GM21737 (cell line): Measurements from ENCODE around the gene ACAP3.
"Not testable (repeated sequence)": the region's sequence is repeated elsewhere in the genome, so short reads cannot be mapped to it uniquely, and the experiment has no call there.

Experiments
- ATAC-seq: cut with Tn5 transposase; IDR thresholded peaks from one replicate; pipeline ENCODE4 v1.9.1; 2021; ENCODE audit warnings: mild to moderate bottlenecking, moderate library complexity; ENCODE audit not compliant: unreplicated experiment

The ACAP3 gene

GRCh38 chr1:1317420-1317819 is 9.7 kb upstream of the ACAP3 start:
- no peak for ATAC-seq

GRCh38 chr1:1316199-1316598 is 8.5 kb upstream of the ACAP3 start:
- not testable (repeated sequence) for ATAC-seq

- ATAC-seq = no peak
These were observed 7.8 kb upstream of the ACAP3 start for GRCh38 chr1:1315435-1315954.

- ATAC-seq = no peak
These were observed 7.1 kb upstream of the ACAP3 start for GRCh38 chr1:1314678-1315335.

- ATAC-seq = no peak
These were observed 6.5 kb upstream of the ACAP3 start for GRCh38 chr1:1314237-1314586.

- ATAC-seq = no peak
These were observed 5.9 kb upstream of the ACAP3 start for GRCh38 chr1:1313500-1314236.

GRCh38 chr1:1312450-1313314 is 5.0 kb upstream of the ACAP3 start:
- ATAC-seq = no peak

- no peak for ATAC-seq
These were observed 3.7 kb upstream of the ACAP3 start for GRCh38 chr1:1311107-1312104.

- ATAC-seq = no peak
These were observed 2.8 kb upstream of the ACAP3 start for GRCh38 chr1:1310476-1311053.

- ATAC-seq = no peak
These were observed 2.3 kb upstream of the ACAP3 start for GRCh38 chr1:1310109-1310385.

- no peak for ATAC-seq
These were observed 1.8 kb upstream of the ACAP3 start for GRCh38 chr1:1309251-1310108.

- peak; percentile 2 for ATAC-seq
These were observed 1.1 kb upstream of the ACAP3 start for GRCh38 chr1:1308756-1309250.

- peak; percentile 0 for ATAC-seq
These were observed 338 bp downstream of the ACAP3 start for GRCh38 chr1:1307261-1307922.

- ATAC-seq = no peak
These were observed 969 bp downstream of the ACAP3 start for GRCh38 chr1:1306661-1307260.

GRCh38 chr1:1306070-1306660 is 1.6 kb downstream of the ACAP3 start:
- ATAC-seq = no peak

GRCh38 chr1:1305300-1306069 is 2.2 kb downstream of the ACAP3 start:
- no peak for ATAC-seq
